GM23338 (cell line): ENCODE results near the gene COX17. TPM values are rescaled to one million over a fixed set of nuclear protein-coding genes. Genes with fewer than 3 reads are reported as not detected.

ENCODE experiments used
- ATAC-seq: fragments of 200-7000 bp; cut with Tn5 transposase; 3 replicates; pipeline ENCODE4 v1.9.1; 2020
- DNase-seq: peaks from one replicate; pipeline ENCODE4 v3.0.0-alpha.2; 2015; ENCODE audit warnings: low spot score
- H2AFZ ChIP-seq: fragments of 200-600 bp; sonication (generic); 2 replicates; pipeline ENCODE4 v1.8.0; 2016; ENCODE audit warnings: antibody characterized with exemption, mild to moderate bottlenecking, moderate library complexity
- H3F3A ChIP-seq: fragments of 200-600 bp; sonication (generic); replicated peaks from 2 replicates; pipeline ENCODE4 v1.8.0; 2017; ENCODE audit warnings: antibody characterized with exemption, mixed run types, low read depth
- H3K27ac ChIP-seq: fragments of 200-600 bp; sonication (generic); 2 replicates; pipeline ENCODE4 v1.6.1; 2016; ENCODE audit warnings: low read depth
- H3K27me3 ChIP-seq: fragments of 200-600 bp; sonication (generic); 2 replicates; pipeline ENCODE4 v1.8.0; 2016; ENCODE audit warnings: mild to moderate bottlenecking, mixed run types, moderate library complexity; ENCODE audit not compliant: insufficient read depth
- H3K36me3 ChIP-seq: fragments of 200-600 bp; sonication (generic); 2 replicates; pipeline ENCODE4 v1.8.0; 2016; ENCODE audit warnings: mild to moderate bottlenecking; ENCODE audit not compliant: insufficient read depth
- H3K4me1 ChIP-seq: fragments of 200-600 bp; sonication (generic); 2 replicates; pipeline ENCODE4 v1.8.0; 2016; ENCODE audit warnings: mild to moderate bottlenecking, moderate library complexity; ENCODE audit not compliant: insufficient read depth
- H3K4me2 ChIP-seq: fragments of 200-600 bp; sonication (generic); 2 replicates; pipeline ENCODE4 v1.7.1; 2017; ENCODE audit warnings: mixed run types
- H3K4me3 ChIP-seq: fragments of 200-600 bp; sonication (generic); 2 replicates; pipeline ENCODE4 v1.6.1; 2016; ENCODE audit warnings: mixed run types
- H3K79me2 ChIP-seq: fragments of 200-600 bp; sonication (generic); replicated peaks from 2 replicates; pipeline ENCODE4 v1.8.0; 2017; ENCODE audit warnings: mild to moderate bottlenecking; ENCODE audit not compliant: insufficient read depth
- H3K9me2 ChIP-seq: fragments of 200-600 bp; sonication (generic); 2 replicates; pipeline ENCODE4 v1.8.0; 2017; ENCODE audit not compliant: insufficient read depth
- H4K20me1 ChIP-seq: fragments of 200-600 bp; sonication (generic); replicated peaks from 2 replicates; pipeline ENCODE4 v1.8.0; 2017; ENCODE audit warnings: mild to moderate bottlenecking; ENCODE audit not compliant: insufficient read depth
- H3K27ac Mint-ChIP-seq: 2 replicates; pipeline ENCODE4 v1.8.0; 2020; ENCODE audit warnings: inconsistent platforms, mild to moderate bottlenecking, moderate library complexity, mixed read lengths
- H3K27me3 Mint-ChIP-seq: 3 replicates; pipeline ENCODE4 v1.8.0; 2022; ENCODE audit warnings: low read depth, mild to moderate bottlenecking, moderate library complexity, mixed read lengths, inconsistent platforms; ENCODE audit not compliant: insufficient read depth, poor library complexity
- H3K36me3 Mint-ChIP-seq: 3 replicates; pipeline ENCODE4 v1.8.0; 2021; ENCODE audit warnings: low read depth, mild to moderate bottlenecking, inconsistent platforms, moderate library complexity, mixed read lengths
- H3K4me1 Mint-ChIP-seq: 3 replicates; pipeline ENCODE4 v1.8.0; 2020; ENCODE audit warnings: mild to moderate bottlenecking, inconsistent platforms, mixed read lengths
- H3K4me3 Mint-ChIP-seq: 3 replicates; pipeline ENCODE4 v1.8.0; 2021; ENCODE audit warnings: moderate library complexity, mild to moderate bottlenecking, inconsistent platforms, mixed read lengths
- H3K9me3 Mint-ChIP-seq: 3 replicates; pipeline ENCODE4 v1.8.0; 2020; ENCODE audit warnings: moderate library complexity, mild to moderate bottlenecking, inconsistent platforms, mixed read lengths
- CREB1 ChIP-seq: fragments of 250-450 bp; sonication (Bioruptor Pico); IDR thresholded peaks from 2 replicates; pipeline ENCODE4 v1.5.0; 2020; ENCODE audit warnings: low read depth, mild to moderate bottlenecking, moderate library complexity
- EZH2 ChIP-seq: fragments of 200-600 bp; sonication (generic); IDR thresholded peaks from one replicate; pipeline ENCODE4 v1.8.0; 2017; ENCODE audit warnings: antibody characterized with exemption, mild to moderate bottlenecking, low read depth; ENCODE audit not compliant: unreplicated experiment
- EZH2phosphoT487 ChIP-seq: fragments of 200-600 bp; sonication (generic); IDR thresholded peaks from one replicate; pipeline ENCODE4 v1.8.1; 2018; ENCODE audit warnings: antibody characterized with exemption; ENCODE audit not compliant: unreplicated experiment
- JUNB ChIP-seq: IDR thresholded peaks from one replicate; pipeline ENCODE4 v1.6.1; 2016; ENCODE audit warnings: antibody characterized with exemption; ENCODE audit not compliant: unreplicated experiment
- NANOG ChIP-seq: IDR thresholded peaks from 2 replicates; pipeline ENCODE4 v1.6.1; 2016; ENCODE audit warnings: antibody characterized with exemption, borderline replicate concordance
- STAT1 ChIP-seq: IDR thresholded peaks from one replicate; pipeline ENCODE4 v1.6.1; 2016; ENCODE audit warnings: antibody characterized with exemption; ENCODE audit not compliant: unreplicated experiment
- ZNF114 ChIP-seq: fragments of 250-450 bp; sonication (Bioruptor Pico); IDR thresholded peaks from 2 replicates; pipeline ENCODE4 v1.5.0; 2020; ENCODE audit warnings: mild to moderate bottlenecking, moderate library complexity
- ZNF331 ChIP-seq: fragments of 250-450 bp; sonication (Bioruptor Pico); IDR thresholded peaks from 2 replicates; pipeline ENCODE4 v1.5.0; 2020; ENCODE audit warnings: low read depth, mild to moderate bottlenecking, moderate library complexity
- polyA plus RNA-seq: library from polyadenylated mRNA; unstranded; fragments of >200 nt; fragmentation: Nextera tagmentation; extraction: Ambion mirVana; gene quantifications from 2 replicates; pipeline ENCODE4 v1.2.1, GENCODE V29; 2016
- total RNA-seq: library from RNA; depleted of rRNA; stranded (reverse); fragments of >200 nt; shearing (Covaris generic); gene quantifications from 2 replicates; pipeline ENCODE4 v1.2.3, GENCODE V29; 2014
- TF ChIP-seq, protein P1 (sequence below): IDR thresholded peaks from one replicate; pipeline ENCODE4 v1.6.1; 2018; ENCODE audit warnings: antibody characterized with exemption; ENCODE audit not compliant: unreplicated experiment
- TF ChIP-seq, protein P2 (sequence below): fragments of 250-450 bp; sonication (Bioruptor Pico); IDR thresholded peaks from 2 replicates; pipeline ENCODE4 v1.5.0; 2020; ENCODE audit warnings: mild to moderate bottlenecking, moderate library complexity
- TF ChIP-seq, protein P3 (sequence below), 2 experiments: fragments of 200-600 bp in 1 of 2; sonication (generic) in 1 of 2; conservative IDR thresholded peaks; 2 replicates each; pipeline versions ENCODE4 v1.5.1 to v1.6.1; 2016 to 2017; ENCODE audit warnings: antibody characterized with exemption in 2 of 2, low read depth in 2 of 2, mild to moderate bottlenecking in 2 of 2, moderate library complexity in 1 of 2

Gene COX17
- total and polyA plus RNA-seq, 2 experiments from 2014 or later, result 24.0 to 324 TPM

DNA sequence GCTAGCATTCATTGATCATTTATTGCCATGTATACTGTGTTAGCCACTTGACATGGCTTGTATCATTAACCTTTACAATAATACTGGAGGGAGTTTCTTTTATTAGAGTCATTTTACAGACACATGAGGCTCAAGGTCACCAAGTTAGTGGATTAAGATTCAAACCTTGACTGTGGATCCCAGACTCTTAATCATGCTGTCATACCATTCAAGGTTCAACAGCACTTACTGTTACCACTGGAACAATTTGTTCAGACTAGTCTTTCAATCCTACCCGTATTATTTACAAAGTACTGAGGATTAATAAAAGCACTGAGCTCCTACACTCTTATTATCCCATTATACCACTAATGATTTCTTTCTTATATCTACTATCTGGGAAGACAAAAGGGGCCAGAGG, 1.2 kb downstream of the COX17 start:
- no peak for DNase-seq
- ATAC-seq, result no peak
- H3K36me3 ChIP-seq, result peaks cover 19% of the 10 kb centered on the region
- TF ChIP-seq, protein P1, sequence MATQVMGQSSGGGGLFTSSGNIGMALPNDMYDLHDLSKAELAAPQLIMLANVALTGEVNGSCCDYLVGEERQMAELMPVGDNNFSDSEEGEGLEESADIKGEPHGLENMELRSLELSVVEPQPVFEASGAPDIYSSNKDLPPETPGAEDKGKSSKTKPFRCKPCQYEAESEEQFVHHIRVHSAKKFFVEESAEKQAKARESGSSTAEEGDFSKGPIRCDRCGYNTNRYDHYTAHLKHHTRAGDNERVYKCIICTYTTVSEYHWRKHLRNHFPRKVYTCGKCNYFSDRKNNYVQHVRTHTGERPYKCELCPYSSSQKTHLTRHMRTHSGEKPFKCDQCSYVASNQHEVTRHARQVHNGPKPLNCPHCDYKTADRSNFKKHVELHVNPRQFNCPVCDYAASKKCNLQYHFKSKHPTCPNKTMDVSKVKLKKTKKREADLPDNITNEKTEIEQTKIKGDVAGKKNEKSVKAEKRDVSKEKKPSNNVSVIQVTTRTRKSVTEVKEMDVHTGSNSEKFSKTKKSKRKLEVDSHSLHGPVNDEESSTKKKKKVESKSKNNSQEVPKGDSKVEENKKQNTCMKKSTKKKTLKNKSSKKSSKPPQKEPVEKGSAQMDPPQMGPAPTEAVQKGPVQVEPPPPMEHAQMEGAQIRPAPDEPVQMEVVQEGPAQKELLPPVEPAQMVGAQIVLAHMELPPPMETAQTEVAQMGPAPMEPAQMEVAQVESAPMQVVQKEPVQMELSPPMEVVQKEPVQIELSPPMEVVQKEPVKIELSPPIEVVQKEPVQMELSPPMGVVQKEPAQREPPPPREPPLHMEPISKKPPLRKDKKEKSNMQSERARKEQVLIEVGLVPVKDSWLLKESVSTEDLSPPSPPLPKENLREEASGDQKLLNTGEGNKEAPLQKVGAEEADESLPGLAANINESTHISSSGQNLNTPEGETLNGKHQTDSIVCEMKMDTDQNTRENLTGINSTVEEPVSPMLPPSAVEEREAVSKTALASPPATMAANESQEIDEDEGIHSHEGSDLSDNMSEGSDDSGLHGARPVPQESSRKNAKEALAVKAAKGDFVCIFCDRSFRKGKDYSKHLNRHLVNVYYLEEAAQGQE, result no peak
- TF ChIP-seq EZH2 (no peak), STAT1 (no peak), ZNF331 (CRISPR knock-in tag) (no peak), NANOG (no peak), JUNB (no peak), ZNF114 (CRISPR knock-in tag) (no peak), CREB1 (CRISPR knock-in tag) (no peak), EZH2phosphoT487 (no peak)
- TF ChIP-seq, protein P2, sequence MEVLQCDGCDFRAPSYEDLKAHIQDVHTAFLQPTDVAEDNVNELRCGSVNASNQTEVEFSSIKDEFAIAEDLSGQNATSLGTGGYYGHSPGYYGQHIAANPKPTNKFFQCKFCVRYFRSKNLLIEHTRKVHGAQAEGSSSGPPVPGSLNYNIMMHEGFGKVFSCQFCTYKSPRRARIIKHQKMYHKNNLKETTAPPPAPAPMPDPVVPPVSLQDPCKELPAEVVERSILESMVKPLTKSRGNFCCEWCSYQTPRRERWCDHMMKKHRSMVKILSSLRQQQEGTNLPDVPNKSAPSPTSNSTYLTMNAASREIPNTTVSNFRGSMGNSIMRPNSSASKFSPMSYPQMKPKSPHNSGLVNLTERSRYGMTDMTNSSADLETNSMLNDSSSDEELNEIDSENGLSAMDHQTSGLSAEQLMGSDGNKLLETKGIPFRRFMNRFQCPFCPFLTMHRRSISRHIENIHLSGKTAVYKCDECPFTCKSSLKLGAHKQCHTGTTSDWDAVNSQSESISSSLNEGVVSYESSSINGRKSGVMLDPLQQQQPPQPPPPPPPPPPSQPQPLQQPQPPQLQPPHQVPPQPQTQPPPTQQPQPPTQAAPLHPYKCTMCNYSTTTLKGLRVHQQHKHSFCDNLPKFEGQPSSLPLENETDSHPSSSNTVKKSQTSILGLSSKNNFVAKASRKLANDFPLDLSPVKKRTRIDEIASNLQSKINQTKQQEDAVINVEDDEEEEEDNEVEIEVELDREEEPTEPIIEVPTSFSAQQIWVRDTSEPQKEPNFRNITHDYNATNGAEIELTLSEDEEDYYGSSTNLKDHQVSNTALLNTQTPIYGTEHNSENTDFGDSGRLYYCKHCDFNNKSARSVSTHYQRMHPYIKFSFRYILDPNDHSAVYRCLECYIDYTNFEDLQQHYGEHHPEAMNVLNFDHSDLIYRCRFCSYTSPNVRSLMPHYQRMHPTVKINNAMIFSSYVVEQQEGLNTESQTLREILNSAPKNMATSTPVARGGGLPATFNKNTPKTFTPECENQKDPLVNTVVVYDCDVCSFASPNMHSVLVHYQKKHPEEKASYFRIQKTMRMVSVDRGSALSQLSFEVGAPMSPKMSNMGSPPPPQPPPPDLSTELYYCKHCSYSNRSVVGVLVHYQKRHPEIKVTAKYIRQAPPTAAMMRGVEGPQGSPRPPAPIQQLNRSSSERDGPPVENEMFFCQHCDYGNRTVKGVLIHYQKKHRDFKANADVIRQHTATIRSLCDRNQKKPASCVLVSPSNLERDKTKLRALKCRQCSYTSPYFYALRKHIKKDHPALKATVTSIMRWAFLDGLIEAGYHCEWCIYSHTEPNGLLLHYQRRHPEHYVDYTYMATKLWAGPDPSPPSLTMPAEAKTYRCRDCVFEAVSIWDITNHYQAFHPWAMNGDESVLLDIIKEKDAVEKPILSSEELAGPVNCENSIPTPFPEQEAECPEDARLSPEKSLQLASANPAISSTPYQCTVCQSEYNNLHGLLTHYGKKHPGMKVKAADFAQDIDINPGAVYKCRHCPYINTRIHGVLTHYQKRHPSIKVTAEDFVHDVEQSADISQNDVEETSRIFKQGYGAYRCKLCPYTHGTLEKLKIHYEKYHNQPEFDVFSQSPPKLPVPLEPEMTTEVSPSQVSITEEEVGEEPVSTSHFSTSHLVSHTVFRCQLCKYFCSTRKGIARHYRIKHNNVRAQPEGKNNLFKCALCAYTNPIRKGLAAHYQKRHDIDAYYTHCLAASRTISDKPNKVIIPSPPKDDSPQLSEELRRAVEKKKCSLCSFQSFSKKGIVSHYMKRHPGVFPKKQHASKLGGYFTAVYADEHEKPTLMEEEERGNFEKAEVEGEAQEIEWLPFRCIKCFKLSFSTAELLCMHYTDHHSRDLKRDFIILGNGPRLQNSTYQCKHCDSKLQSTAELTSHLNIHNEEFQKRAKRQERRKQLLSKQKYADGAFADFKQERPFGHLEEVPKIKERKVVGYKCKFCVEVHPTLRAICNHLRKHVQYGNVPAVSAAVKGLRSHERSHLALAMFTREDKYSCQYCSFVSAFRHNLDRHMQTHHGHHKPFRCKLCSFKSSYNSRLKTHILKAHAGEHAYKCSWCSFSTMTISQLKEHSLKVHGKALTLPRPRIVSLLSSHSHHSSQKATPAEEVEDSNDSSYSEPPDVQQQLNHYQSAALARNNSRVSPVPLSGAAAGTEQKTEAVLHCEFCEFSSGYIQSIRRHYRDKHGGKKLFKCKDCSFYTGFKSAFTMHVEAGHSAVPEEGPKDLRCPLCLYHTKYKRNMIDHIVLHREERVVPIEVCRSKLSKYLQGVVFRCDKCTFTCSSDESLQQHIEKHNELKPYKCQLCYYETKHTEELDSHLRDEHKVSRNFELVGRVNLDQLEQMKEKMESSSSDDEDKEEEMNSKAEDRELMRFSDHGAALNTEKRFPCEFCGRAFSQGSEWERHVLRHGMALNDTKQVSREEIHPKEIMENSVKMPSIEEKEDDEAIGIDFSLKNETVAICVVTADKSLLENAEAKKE (CRISPR knock-in tag), result no peak
- TF ChIP-seq, protein P3, sequence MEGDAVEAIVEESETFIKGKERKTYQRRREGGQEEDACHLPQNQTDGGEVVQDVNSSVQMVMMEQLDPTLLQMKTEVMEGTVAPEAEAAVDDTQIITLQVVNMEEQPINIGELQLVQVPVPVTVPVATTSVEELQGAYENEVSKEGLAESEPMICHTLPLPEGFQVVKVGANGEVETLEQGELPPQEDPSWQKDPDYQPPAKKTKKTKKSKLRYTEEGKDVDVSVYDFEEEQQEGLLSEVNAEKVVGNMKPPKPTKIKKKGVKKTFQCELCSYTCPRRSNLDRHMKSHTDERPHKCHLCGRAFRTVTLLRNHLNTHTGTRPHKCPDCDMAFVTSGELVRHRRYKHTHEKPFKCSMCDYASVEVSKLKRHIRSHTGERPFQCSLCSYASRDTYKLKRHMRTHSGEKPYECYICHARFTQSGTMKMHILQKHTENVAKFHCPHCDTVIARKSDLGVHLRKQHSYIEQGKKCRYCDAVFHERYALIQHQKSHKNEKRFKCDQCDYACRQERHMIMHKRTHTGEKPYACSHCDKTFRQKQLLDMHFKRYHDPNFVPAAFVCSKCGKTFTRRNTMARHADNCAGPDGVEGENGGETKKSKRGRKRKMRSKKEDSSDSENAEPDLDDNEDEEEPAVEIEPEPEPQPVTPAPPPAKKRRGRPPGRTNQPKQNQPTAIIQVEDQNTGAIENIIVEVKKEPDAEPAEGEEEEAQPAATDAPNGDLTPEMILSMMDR (conservative IDR thresholded peaks at IDR 0.05; ENCODE audit: low read depth in 2 of 2), result no peak
- no peak overlapping the region for H2AFZ ChIP-seq
- H3K4me3 ChIP-seq, result peak overlapping the region; percentile 75
- Mint-ChIP-seq H3K36me3 (peaks cover 37% of the 10 kb centered on the region), H3K4me1 (peaks cover 15% of the 10 kb centered on the region; the same call in 1 of the 3 replicates), H3K9me3 (no peaks in the 10 kb centered on the region), H3K27me3 (peaks cover 8% of the 10 kb centered on the region), H3K27ac (no peak overlapping the region; the same call in 1 of the 2 replicates), H3K4me3 (peak overlapping the region; percentile 94)
- H3K4me2 ChIP-seq, result peak overlapping the region; percentile 97
- H4K20me1 ChIP-seq, result no peaks in the 10 kb centered on the region
- H3K4me1 ChIP-seq, result peaks cover 6% of the 10 kb centered on the region; the same call in 1 of the 2 replicates
- H3F3A ChIP-seq, result no peaks in the 10 kb centered on the region
- H3K79me2 ChIP-seq, result peaks cover 17% of the 10 kb centered on the region
- no peak overlapping the region for H3K27ac ChIP-seq
- H3K27me3 ChIP-seq, result no peaks in the 10 kb centered on the region
- H3K9me2 ChIP-seq, result no peaks in the 10 kb centered on the region
